ENCODE results near the gene PTGFR.

GRCh38 chr1:78535286-78535685 is 44.5 kb downstream of the PTGFR start:
- TF ChIP-seq ZNF274 (IDR thresholded peaks at IDR 0.05; ENCODE audit: low read depth, low read length) (no peak), YY1 (IDR thresholded peaks at IDR 0.05; ENCODE audit: insufficient read depth, insufficient read length) (no peak)
